Omental fat pad (tissue), 4 donors: Measurements from ENCODE around the gene SPATA31A1. TPM values are rescaled to one million over a fixed set of nuclear protein-coding genes. Genes with fewer than 3 reads are reported as not detected.
"Not testable (repeated sequence)": the region's sequence is repeated elsewhere in the genome, so short reads cannot be mapped to it uniquely, and the experiment has no call there.

Experiments used
- ATAC-seq: fragments of 150-250 bp; one replicate; pipeline ENCODE4 v1.9.1; 2016; ENCODE audit warnings: mild to moderate bottlenecking, moderate library complexity; ENCODE audit not compliant: low FRiP score
- DNase-seq: peaks from one replicate; pipeline ENCODE4 v3.0.0-alpha.2; 2019; ENCODE audit warnings: low spot score
- total RNA-seq, 4 donors: library from RNA; depleted of rRNA; stranded (reverse); fragments of >200 nt; gene quantifications; one replicate each; pipeline ENCODE4 v1.1.0, GENCODE V29; 2016

The SPATA31A1 gene
- total RNA-seq, result not detected

DNA sequence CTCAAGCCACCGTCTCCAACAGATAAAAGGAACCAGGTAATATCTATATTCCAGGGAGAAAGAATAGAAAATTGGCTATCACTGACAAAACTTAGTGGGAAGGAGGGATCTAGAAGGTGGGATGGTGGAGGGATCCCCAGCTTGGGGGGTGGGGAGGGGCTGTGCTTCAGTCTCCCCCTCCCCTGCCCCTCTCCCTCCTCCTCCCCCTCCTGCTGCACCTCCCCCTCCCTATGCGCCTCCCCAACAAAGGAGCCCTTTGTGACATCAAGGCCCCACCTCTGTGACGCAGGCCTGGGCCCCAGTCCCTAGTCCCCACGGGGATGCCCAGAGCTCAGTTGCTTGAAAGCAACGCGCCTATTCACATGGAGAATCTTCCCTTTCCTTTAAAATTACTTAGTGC, at the start of gene SPATA31A1:
SPATA31A1 (plus strand) TSS at position 301 of the 400 bp plus-strand sequence; CDS start at position 363, 62 bp downstream.
- ATAC-seq, DNase-seq: not testable (repeated sequence)

DNA sequence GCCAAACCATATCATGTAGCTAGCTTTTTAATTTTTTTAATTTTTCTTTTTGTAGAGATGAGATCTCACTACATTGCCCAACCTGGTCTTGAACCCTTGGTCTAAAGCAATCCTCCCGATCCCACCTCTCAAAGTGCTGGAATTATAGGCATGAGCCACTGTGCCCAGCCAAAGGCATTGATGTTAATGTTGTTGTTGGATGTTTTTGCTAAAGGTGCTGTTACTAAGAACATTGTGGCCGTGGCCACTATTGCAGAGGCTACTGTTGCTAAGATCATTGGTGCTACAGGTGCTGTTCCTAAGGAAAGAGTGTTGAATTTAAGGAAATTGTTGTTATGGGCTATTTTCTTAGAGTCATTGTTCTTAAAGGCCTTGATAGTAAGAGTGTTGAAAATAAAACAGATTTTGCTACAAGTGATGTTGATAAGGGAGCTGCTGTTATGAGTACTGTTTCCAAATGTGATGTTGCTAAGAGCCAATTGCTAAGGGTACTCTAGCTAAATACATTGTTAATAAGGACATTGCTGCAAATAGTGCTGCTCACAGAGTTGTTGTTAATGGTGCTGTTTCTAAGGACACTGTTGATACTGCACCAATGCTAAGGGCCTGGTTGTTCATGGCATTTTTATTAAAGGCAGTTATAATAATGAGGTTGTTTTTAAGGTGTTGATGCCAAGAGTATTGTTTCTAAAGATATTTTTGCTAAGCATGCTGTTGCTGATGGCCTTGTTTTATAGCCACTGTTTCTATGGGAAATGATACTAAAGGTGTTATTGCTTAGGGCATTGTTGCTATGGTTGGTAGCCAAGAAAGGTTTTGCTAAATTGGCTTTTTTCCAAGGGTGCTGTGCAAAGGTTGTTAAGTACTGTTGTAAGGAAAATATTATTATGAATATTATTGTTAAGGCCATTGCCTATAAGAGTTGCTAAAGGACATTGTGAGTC, 52.1 kb downstream of the SPATA31A1 start:
- DNase-seq, ATAC-seq: not testable (repeated sequence)

DNA sequence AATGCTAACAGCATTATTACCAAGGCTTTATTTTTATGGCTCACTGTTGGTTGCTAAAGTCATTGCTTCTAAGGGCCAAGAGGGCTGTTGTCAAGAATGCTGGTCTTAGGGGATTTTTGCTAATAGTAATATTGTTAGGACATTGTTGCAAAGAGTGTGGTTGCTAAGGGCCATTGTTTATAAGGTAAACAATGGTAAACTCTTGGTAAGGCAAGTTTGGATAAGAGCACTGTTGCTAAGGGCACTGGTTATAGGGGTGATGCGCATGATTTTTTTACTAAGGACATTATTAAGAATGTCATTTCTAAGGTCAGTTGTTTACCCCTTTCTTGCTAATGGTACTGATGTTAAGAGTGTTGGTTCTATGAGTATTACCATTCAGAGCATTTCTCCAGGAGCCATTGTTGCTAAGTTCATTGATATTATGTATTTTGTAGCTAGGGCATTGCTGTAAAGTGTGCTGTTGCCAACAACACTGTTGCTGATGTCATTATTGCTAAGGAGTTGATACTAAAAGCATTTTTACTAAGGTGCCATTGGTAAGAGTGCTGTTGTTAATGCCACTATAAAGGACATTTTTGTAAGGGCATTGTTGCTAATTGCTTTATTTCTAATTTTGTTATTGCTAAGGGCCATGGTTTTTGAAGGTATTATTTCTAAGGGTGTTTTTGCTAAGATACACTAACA, 55.9 kb downstream of the SPATA31A1 start:
- ATAC-seq, DNase-seq: not testable (repeated sequence)

Other genes with a start within 250 kb of the SPATA31A1 start
- gene CNTNAP3, start 67.5 kb upstream of the SPATA31A1 start, total RNA-seq, result 10 to 100 TPM in 1 of 4 donors, 1 to 10 TPM in 3; 6.3 to 28.7 (median 7.0) TPM